Neutrophil (primary cell): ENCODE data around the gene OR2T29.
"Not testable (repeated sequence)": the region's sequence is repeated elsewhere in the genome, so short reads cannot be mapped to it uniquely, and the experiment has no call there.

Experiments used
- H3K27ac ChIP-seq: fragments of 200-600 bp; sonication (generic); 2 replicates; pipeline ENCODE4 v1.5.1; 2016; ENCODE audit warnings: mild to moderate bottlenecking, moderate library complexity
- H3K27me3 ChIP-seq: fragments of 200-600 bp; sonication (generic); 2 replicates; pipeline ENCODE4 v1.6.0; 2016; ENCODE audit warnings: mild to moderate bottlenecking
- H3K36me3 ChIP-seq: fragments of 200-600 bp; sonication (generic); 2 replicates; pipeline ENCODE4 v1.5.1; 2017
- H3K4me1 ChIP-seq, 2 experiments: fragments of 200-600 bp in 1 of 2; sonication (generic) in 1 of 2; 1 replicate in 1 of 2; 2 replicates in 1 of 2; pipeline versions ENCODE4 v1.5.1 to v1.6.1; 2013 to 2016; ENCODE audit warnings: low read depth in 1 of 2, low read length in 1 of 2, mild to moderate bottlenecking in 1 of 2, moderate library complexity in 1 of 2; ENCODE audit not compliant: control insufficient read depth in 1 of 2, insufficient read depth in 1 of 2
- H3K4me3 ChIP-seq, 2 experiments: fragments of 200-600 bp in 1 of 2; sonication (generic) in 1 of 2; 1 replicate in 1 of 2; 2 replicates in 1 of 2; pipeline ENCODE4 v1.5.1; 2013 to 2016; ENCODE audit warnings: low read depth in 1 of 2, low read length in 1 of 2, mild to moderate bottlenecking in 1 of 2, moderate library complexity in 1 of 2
- H3K9me3 ChIP-seq: fragments of 200-600 bp; sonication (generic); 2 replicates; pipeline ENCODE4 v1.5.1; 2016
- TF ChIP-seq, protein P1 (sequence below): fragments of 200-600 bp; sonication (generic); IDR thresholded peaks from 2 replicates; pipeline ENCODE4 v1.5.1; 2016; ENCODE audit warnings: antibody characterized with exemption

OR2T29 gene, protein sequence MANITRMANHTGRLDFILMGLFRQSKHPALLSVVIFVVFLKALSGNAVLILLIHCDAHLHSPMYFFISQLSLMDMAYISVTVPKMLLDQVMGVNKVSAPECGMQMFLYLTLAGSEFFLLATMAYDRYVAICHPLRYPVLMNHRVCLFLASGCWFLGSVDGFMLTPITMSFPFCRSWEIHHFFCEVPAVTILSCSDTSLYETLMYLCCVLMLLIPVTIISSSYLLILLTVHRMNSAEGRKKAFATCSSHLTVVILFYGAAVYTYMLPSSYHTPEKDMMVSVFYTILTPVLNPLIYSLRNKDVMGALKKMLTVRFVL

DNA sequence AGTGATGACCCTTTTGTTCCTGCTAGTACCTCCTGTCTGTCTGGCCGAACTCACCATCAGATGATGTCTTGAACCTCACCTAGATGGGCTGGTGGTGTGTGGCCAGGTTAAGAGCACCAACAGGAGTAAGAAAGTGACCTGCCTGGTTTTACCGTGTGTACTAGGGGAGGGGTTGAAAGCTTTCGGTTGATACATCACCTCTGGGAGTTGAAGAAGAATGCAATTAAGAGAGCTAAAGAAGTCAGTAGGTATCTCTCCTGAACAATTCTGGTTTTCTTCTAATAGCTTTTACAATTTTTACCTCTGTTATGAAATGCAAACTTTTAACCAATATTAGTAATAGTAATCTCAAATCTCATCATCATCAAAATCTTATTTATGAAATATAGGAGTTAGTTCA lies at the start of gene OR2T29:
OR2T29 (minus strand) TSS at position 101 of the 400 bp plus-strand sequence. CDS start 3,281 bp downstream, outside the sequence.
- H3K4me3 ChIP-seq, H3K27me3 ChIP-seq, H3K4me1 ChIP-seq, H3K36me3 ChIP-seq, H3K27ac ChIP-seq, H3K9me3 ChIP-seq: not testable (repeated sequence)

DNA sequence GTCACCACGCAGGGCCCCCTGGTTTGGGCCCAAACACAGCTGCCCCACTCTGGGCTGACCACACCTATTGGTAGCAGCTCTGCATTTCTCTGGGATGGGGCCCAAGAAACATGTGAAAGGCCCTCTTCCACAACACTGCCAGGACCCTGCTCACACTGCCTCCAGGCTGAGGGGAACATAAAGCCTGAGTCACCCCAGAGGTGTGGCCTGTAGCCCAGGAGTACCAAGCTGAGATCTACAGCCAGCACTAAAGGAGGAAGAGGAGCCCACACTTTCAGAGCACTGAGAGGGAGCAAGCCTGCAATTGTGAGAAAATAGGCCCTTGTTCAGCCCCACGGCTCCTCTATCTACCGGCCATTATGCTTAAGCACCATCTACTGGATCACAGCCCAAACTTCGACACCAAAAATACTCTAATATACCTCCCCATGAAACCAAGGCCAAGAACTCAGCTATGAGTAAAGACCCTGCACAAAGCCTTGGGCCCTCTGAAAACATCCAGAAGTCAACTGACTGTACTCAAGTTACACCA lies 49.4 kb upstream of the OR2T29 start:
- Histone ChIP-seq H3K36me3 (no peaks in the 10 kb centered on the region), H3K4me3 (no peak overlapping the region), H3K9me3 (no peaks in the 10 kb centered on the region), H3K4me1 (no peaks in the 10 kb centered on the region), H3K27me3 (no peaks in the 10 kb centered on the region), H3K27ac (no peak overlapping the region)
- TF ChIP-seq, protein P1, sequence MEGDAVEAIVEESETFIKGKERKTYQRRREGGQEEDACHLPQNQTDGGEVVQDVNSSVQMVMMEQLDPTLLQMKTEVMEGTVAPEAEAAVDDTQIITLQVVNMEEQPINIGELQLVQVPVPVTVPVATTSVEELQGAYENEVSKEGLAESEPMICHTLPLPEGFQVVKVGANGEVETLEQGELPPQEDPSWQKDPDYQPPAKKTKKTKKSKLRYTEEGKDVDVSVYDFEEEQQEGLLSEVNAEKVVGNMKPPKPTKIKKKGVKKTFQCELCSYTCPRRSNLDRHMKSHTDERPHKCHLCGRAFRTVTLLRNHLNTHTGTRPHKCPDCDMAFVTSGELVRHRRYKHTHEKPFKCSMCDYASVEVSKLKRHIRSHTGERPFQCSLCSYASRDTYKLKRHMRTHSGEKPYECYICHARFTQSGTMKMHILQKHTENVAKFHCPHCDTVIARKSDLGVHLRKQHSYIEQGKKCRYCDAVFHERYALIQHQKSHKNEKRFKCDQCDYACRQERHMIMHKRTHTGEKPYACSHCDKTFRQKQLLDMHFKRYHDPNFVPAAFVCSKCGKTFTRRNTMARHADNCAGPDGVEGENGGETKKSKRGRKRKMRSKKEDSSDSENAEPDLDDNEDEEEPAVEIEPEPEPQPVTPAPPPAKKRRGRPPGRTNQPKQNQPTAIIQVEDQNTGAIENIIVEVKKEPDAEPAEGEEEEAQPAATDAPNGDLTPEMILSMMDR: no peak

DNA sequence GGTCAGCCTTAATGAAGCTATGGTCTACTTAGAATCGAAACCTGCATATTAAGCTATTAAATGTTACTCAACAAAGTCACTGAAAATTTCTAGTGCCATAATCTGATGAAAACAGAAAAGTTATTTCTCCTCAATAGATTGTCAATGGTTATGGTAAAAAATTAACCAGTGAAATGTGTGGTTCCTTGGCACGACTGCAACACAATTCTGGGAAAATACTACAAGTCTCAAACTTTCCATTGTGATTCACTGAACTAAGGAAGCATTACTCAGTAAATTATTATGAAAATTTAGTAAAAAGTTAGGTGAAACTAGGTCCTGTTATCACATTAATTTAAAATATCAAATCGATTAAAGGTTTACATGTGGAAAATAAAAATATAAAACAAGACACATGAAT lies 47.7 kb upstream of the OR2T29 start:
- no peak overlapping the region for H3K4me3 ChIP-seq
- no peaks in the 10 kb centered on the region for H3K4me1 ChIP-seq
- H3K27me3 ChIP-seq: no peaks in the 10 kb centered on the region
- H3K9me3 ChIP-seq: no peaks in the 10 kb centered on the region
- H3K36me3 ChIP-seq: no peaks in the 10 kb centered on the region
- TF ChIP-seq, protein P1: no peak
- no peak overlapping the region for H3K27ac ChIP-seq

DNA sequence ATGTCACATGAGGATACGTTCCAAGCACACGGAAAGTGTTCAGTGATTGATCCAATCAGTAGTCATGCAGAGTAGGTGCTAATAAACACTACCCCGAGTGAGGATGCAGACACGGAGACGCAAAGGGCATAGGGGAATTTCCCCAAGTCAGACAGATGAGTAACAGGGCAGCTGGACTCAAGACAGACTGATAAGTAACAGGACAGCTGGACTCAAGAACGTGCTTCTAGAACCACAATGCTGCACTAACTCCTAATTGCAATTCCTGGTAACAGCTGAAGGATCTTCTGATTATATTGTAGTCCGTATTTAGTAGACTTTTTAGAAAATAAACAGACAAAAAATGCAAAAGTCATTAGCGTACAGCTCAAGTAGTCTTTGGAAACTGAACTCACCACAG lies 36.8 kb upstream of the OR2T29 start:
- no peaks in the 10 kb centered on the region for H3K27me3 ChIP-seq
- TF ChIP-seq, protein P1: no peak
- H3K4me1 ChIP-seq: no peaks in the 10 kb centered on the region
- no peak overlapping the region for H3K4me3 ChIP-seq
- H3K9me3 ChIP-seq: no peaks in the 10 kb centered on the region
- H3K27ac ChIP-seq: no peak overlapping the region
- H3K36me3 ChIP-seq: no peaks in the 10 kb centered on the region

DNA sequence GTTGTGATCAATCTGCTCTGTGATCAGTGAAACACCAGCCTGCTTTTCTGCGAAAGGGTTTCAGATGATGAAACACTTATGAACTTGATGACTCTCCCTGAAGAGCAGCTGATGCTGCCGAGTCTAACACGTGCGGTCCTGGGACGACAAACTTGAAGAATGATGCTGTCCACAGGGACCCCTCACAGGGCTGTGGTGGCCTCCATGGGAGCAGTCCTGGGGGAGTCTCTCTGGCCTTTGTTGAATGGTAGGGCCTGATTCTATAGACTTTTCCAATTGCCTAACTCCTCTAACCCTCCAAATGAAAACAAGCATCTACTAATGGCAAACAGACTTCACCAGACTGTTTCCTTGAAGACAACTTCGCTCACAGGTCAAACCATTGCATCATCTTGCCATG lies 35.0 kb upstream of the OR2T29 start, which contains the start of gene OR2T10:
OR2T10 (minus strand) TSS at position 112 of the 400 bp plus-strand sequence. CDS start 3,932 bp downstream, outside the sequence.
- Histone ChIP-seq H3K36me3 (no peaks in the 10 kb centered on the region), H3K4me1 (no peaks in the 10 kb centered on the region), H3K4me3 (no peak within 1 kb of the TSS), H3K27ac (no peak within 1 kb of the TSS), H3K27me3 (no peaks in the 10 kb centered on the region), H3K9me3 (no peaks in the 10 kb centered on the region)
- TF ChIP-seq, protein P1: no peak

DNA sequence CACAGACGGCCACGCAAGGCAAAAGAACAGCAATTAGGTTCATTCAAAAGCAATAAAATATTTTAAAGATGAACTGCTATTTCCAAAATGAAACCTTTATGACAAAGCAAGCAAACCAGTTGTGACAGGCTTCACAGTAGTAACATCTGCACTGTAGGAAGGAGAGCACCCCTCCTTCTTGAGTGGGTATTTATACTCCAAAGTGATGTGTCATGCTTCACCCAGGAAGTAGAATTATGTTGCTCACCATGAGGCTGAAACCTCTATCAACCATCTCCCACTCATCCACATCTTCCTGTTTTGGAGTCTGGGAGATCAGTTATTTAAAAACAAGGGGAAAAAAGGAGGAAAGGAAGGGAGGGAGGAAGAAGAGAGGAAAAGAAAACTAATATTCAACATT lies 34.0 kb upstream of the OR2T29 start:
- TF ChIP-seq, protein P1: no peak
- no peaks in the 10 kb centered on the region for H3K27me3 ChIP-seq
- no peaks in the 10 kb centered on the region for H3K36me3 ChIP-seq
- H3K4me1 ChIP-seq: no peaks in the 10 kb centered on the region
- H3K27ac ChIP-seq: no peak overlapping the region
- no peaks in the 10 kb centered on the region for H3K9me3 ChIP-seq
- no peak overlapping the region for H3K4me3 ChIP-seq
